MM.1S (cell line): ENCODE results near the gene GRWD1.

Experiments used
- DNase-seq: peaks from one replicate; pipeline ENCODE4 v3.0.0-alpha.2; 2015
- H2AFZ ChIP-seq: fragments of 300-600 bp; sonication (generic); 2 replicates; pipeline ENCODE4 v1.6.0; 2016; ENCODE audit warnings: antibody characterized with exemption, low read length
- H3F3A ChIP-seq: fragments of 300-600 bp; sonication (generic); 2 replicates; pipeline ENCODE4 v1.6.1; 2016; ENCODE audit warnings: mild to moderate bottlenecking, antibody characterized with exemption, low read length, moderate library complexity, mixed read lengths; ENCODE audit not compliant: insufficient read depth
- H3K27ac ChIP-seq: fragments of 300-600 bp; sonication (generic); 2 replicates; pipeline ENCODE4 v1.5.1; 2016; ENCODE audit warnings: mild to moderate bottlenecking, low read length
- H3K27me3 ChIP-seq: fragments of 300-600 bp; sonication (generic); replicated peaks from 2 replicates; pipeline ENCODE4 v1.6.0; 2016; ENCODE audit warnings: low read length; ENCODE audit not compliant: insufficient read depth
- H3K36me3 ChIP-seq: fragments of 300-600 bp; sonication (generic); replicated peaks from 2 replicates; pipeline ENCODE4 v1.6.1; 2016; ENCODE audit warnings: mild to moderate bottlenecking, low read length, mixed read lengths; ENCODE audit not compliant: insufficient read depth
- H3K4me1 ChIP-seq: fragments of 300-600 bp; sonication (generic); 2 replicates; pipeline ENCODE4 v1.6.1; 2016; ENCODE audit warnings: low read length, mixed read lengths
- H3K4me2 ChIP-seq: fragments of 300-600 bp; sonication (generic); 2 replicates; pipeline ENCODE4 v1.6.0; 2016; ENCODE audit warnings: low read depth, low read length
- H3K4me3 ChIP-seq: fragments of 300-600 bp; sonication (generic); 2 replicates; pipeline ENCODE4 v1.5.1; 2016; ENCODE audit warnings: low read length, mixed read lengths
- H3K79me2 ChIP-seq: fragments of 300-600 bp; sonication (generic); 2 replicates; pipeline ENCODE4 v1.6.1; 2016; ENCODE audit warnings: mixed run types, low read length, mixed read lengths
- H3K9ac ChIP-seq: fragments of 300-600 bp; sonication (generic); 2 replicates; pipeline ENCODE4 v1.6.1; 2016; ENCODE audit warnings: low read length, mixed read lengths
- H3K9me2 ChIP-seq: fragments of 300-600 bp; sonication (generic); replicated peaks from 2 replicates; pipeline ENCODE4 v1.6.1; 2016; ENCODE audit warnings: mild to moderate bottlenecking, low read length, mixed read lengths; ENCODE audit not compliant: insufficient read depth
- H3K9me3 ChIP-seq: fragments of 300-600 bp; sonication (generic); replicated peaks from 2 replicates; pipeline ENCODE4 v1.6.1; 2016; ENCODE audit warnings: mild to moderate bottlenecking, low read length, mixed read lengths; ENCODE audit not compliant: insufficient read depth
- H4K20me1 ChIP-seq: fragments of 300-600 bp; sonication (generic); 2 replicates; pipeline ENCODE4 v1.6.1; 2016; ENCODE audit warnings: mild to moderate bottlenecking, low read length, moderate library complexity, mixed read lengths; ENCODE audit not compliant: insufficient read depth
- EZH2 ChIP-seq: fragments of 300-600 bp; sonication (generic); optimal IDR thresholded peaks from 2 replicates; pipeline ENCODE3; 2017; ENCODE audit warnings: low read depth, mild to moderate bottlenecking, antibody characterized with exemption, low read length, mixed read lengths
- EZH2phosphoT487 ChIP-seq: fragments of 300-600 bp; sonication (generic); IDR thresholded peaks from 2 replicates; pipeline ENCODE4 v1.6.1; 2018; ENCODE audit warnings: antibody characterized with exemption, low read length
- TF ChIP-seq, protein P1 (sequence below): fragments of 300-600 bp; sonication (generic); IDR thresholded peaks from 2 replicates; pipeline ENCODE4 v1.5.1; 2016; ENCODE audit warnings: antibody characterized with exemption, low read length, mixed read lengths

The GRWD1 gene

DNA sequence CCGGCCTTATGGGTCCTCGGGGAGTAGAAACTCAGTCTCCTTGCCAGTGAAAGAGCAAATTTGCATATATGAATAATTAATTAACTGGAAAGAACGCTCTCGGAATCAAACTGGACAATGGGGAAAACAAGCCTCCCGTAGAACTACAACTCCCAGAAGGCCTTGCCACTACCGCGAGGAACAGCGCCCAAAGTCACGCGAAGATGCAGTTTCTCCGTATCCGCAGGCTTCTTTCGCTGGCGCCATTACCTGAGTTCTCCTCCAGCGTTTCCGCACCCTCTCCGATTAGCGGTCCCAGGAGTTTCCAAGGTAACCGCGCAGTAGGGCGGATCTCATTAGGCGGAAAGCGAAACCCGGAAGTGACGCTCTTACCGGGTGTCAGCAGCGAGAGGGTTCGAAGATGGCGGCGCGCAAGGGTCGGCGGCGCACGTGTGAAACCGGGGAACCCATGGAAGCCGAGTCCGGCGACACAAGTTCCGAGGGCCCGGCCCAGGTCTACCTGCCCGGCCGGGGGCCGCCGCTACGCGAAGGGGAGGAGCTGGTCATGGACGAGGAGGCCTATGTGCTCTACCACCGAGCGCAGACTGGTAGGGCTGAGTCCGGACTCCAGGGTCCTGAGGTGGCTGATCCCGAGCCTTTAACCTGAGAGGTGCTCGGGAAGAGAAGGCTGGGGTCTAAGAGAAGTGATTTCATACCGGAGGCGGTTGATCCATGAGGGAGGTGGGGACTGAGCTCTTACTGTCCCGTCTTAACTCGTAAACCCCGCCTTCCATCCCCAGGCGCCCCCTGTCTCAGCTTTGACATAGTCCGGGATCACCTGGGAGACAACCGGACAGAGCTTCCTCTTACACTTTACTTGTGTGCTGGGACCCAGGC is at the start of gene GRWD1:
GRWD1 (plus strand) TSS at position 378 of the 876 bp plus-strand sequence; CDS start at position 401, 23 bp downstream.
- Histone ChIP-seq H3K4me1 (peaks cover 22% of the 10 kb centered on the region), H3K36me3 (0 out of 2 replicates have a peak, but pooled peaks cover 5% of the 10 kb centered on the region), H3K4me3 (peak within 1 kb of the TSS; percentile 95), H2AFZ (peak within 1 kb of the TSS; percentile 36), H3K4me2 (peak within 1 kb of the TSS; percentile 78), H4K20me1 (no peaks in the 10 kb centered on the region), H3K9me2 (no peaks in the 10 kb centered on the region), H3K9ac (peak within 1 kb of the TSS; percentile 97), H3K27ac (peak within 1 kb of the TSS; percentile 79), H3K27me3 (no peaks in the 10 kb centered on the region), H3K79me2 (peaks cover 39% of the 10 kb centered on the region), H3K9me3 (no peaks in the 10 kb centered on the region), H3F3A (peaks cover 19% of the 10 kb centered on the region)
- TF ChIP-seq, protein P1, sequence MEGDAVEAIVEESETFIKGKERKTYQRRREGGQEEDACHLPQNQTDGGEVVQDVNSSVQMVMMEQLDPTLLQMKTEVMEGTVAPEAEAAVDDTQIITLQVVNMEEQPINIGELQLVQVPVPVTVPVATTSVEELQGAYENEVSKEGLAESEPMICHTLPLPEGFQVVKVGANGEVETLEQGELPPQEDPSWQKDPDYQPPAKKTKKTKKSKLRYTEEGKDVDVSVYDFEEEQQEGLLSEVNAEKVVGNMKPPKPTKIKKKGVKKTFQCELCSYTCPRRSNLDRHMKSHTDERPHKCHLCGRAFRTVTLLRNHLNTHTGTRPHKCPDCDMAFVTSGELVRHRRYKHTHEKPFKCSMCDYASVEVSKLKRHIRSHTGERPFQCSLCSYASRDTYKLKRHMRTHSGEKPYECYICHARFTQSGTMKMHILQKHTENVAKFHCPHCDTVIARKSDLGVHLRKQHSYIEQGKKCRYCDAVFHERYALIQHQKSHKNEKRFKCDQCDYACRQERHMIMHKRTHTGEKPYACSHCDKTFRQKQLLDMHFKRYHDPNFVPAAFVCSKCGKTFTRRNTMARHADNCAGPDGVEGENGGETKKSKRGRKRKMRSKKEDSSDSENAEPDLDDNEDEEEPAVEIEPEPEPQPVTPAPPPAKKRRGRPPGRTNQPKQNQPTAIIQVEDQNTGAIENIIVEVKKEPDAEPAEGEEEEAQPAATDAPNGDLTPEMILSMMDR, result peak; percentile 21
- TF ChIP-seq EZH2, result no peak
- TF ChIP-seq EZH2phosphoT487, result no peak
- DNase-seq, result peak; percentile 96

DNA sequence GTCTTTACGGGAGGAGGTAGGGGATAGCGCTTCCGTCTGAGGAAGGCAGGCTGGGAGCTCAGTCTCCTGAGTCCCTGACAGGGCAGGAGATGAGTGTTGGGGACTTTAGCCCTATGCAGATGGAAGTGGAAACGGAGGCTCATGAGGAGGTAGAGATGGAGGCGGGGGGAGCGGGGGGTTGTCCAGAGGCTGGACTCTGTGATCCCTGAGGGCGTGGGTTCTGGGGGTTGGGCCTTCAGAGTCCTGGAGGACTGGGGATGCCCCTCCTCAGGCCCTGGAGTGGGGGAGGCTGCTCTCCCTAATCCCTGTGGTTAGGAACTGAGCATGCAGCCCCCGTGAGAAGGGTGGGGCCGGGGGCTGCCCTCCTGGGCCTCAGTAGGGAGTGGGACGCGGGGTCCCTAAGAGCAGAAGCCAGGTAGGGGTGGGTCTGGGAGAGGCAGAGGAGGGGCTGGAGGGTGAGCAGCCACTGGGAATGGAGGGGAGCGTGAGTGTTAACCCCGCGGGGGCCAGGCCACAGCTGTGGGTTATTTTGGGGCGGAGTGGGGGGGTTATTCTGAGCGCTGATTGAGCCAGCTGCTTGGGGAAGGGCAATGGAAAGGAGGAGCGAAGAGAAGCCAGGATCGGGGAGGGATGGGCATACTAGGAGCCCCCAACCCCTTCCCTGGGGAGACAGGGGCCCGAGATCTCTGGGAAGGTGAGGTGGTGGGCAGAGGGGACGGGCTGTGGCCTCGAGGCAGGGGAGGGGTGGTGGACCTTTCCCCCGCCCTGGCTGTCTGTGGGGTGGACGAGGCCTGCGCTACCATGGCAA is 49.6 kb upstream of the GRWD1 start:
- Histone ChIP-seq H3K9me3 (no peaks in the 10 kb centered on the region), H3F3A (peaks cover 17% of the 10 kb centered on the region), H3K4me3 (no peak overlapping the region), H3K27me3 (peaks cover 51% of the 10 kb centered on the region), H4K20me1 (no peaks in the 10 kb centered on the region), H2AFZ (no peak overlapping the region), H3K36me3 (no peaks in the 10 kb centered on the region), H3K79me2 (peaks cover 10% of the 10 kb centered on the region), H3K27ac (no peak overlapping the region), H3K4me2 (no peak overlapping the region), H3K9me2 (no peaks in the 10 kb centered on the region), H3K9ac (no peak overlapping the region), H3K4me1 (peaks cover 17% of the 10 kb centered on the region)
- DNase-seq, result no peak
- TF ChIP-seq, protein P1, result no peak
- TF ChIP-seq EZH2 (no peak), EZH2phosphoT487 (no peak)

DNA sequence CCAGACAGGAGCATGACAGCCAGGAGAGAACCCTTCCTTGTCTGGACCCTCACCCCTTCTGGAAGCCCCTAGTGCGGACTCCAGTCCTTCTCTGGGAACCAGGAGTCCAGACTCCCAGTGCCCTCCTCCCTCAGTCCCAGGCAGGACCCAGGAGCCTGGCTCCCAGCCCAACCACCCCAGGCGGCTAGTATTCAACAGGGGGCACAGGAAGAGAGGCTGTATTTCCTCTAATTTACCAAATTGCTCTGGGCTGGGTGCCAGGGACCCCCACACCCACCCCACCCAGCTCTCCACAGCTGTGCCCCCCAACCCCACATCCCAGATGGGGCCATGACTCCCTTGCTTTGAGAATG is 49.0 kb upstream of the GRWD1 start:
- Histone ChIP-seq H3K4me3 (no peak overlapping the region), H3K27me3 (peaks cover 51% of the 10 kb centered on the region)
- TF ChIP-seq EZH2phosphoT487 (no peak), EZH2 (no peak)
- TF ChIP-seq, protein P1, result no peak

More for the DNA sequence above, 49.0 kb upstream of the GRWD1 start:
- Histone ChIP-seq H3K9me3 (no peaks in the 10 kb centered on the region), H3F3A (peaks cover 17% of the 10 kb centered on the region), H4K20me1 (no peaks in the 10 kb centered on the region), H3K4me2 (no peak overlapping the region), H3K27ac (no peak overlapping the region), H3K9ac (no peak overlapping the region), H3K36me3 (no peaks in the 10 kb centered on the region), H3K79me2 (peaks cover 6% of the 10 kb centered on the region; the same call in 1 of the 2 replicates), H3K9me2 (no peaks in the 10 kb centered on the region), H2AFZ (no peak overlapping the region), H3K4me1 (peaks cover 17% of the 10 kb centered on the region)
- DNase-seq, result no peak
